ENCODE results near the gene EVA1A.

Gene EVA1A

GRCh38 chr2:75521225-75521872 lies 39.4 kb downstream of the EVA1A start:
- Histone ChIP-seq H3K4me1 (ENCODE audit: control insufficient read depth in 1 of 2, insufficient read depth in 2 of 2, low read length in 2 of 2) (no peaks in the 10 kb centered on the region), H3K27ac (ENCODE audit: low read length) (no peak overlapping the region), H3K36me3 (ENCODE audit: control insufficient read depth in 1 of 2, insufficient read depth in 2 of 2, low read length in 2 of 2) (no peaks in the 10 kb centered on the region), H3K9me3 (ENCODE audit: control insufficient read depth in 1 of 2, low read length in 2 of 2) (no peaks in the 10 kb centered on the region), H3K27me3 (ENCODE audit: low read depth, low read length) (no peaks in the 10 kb centered on the region), H3K4me3 (ENCODE audit: low read depth in 1 of 2, low read length in 2 of 2) (no peak overlapping the region)

GRCh38 chr2:75519843-75520242 lies 40.9 kb downstream of the EVA1A start:
- Histone ChIP-seq H3K27ac (ENCODE audit: low read length) (no peak overlapping the region), H3K4me3 (ENCODE audit: low read depth in 1 of 2, low read length in 2 of 2) (no peak overlapping the region), H3K36me3 (ENCODE audit: control insufficient read depth in 1 of 2, insufficient read depth in 2 of 2, low read length in 2 of 2) (no peaks in the 10 kb centered on the region), H3K4me1 (ENCODE audit: control insufficient read depth in 1 of 2, insufficient read depth in 2 of 2, low read length in 2 of 2) (no peaks in the 10 kb centered on the region), H3K9me3 (ENCODE audit: control insufficient read depth in 1 of 2, low read length in 2 of 2) (no peaks in the 10 kb centered on the region), H3K27me3 (ENCODE audit: low read depth, low read length) (no peaks in the 10 kb centered on the region)

- Histone ChIP-seq H3K27ac (ENCODE audit: low read length) (no peak overlapping the region), H3K27me3 (ENCODE audit: low read depth, low read length) (no peaks in the 10 kb centered on the region), H3K4me3 (ENCODE audit: low read depth in 1 of 2, low read length in 2 of 2) (no peak overlapping the region), H3K36me3 (ENCODE audit: control insufficient read depth in 1 of 2, insufficient read depth in 2 of 2, low read length in 2 of 2) (no peaks in the 10 kb centered on the region), H3K9me3 (ENCODE audit: control insufficient read depth in 1 of 2, low read length in 2 of 2) (no peaks in the 10 kb centered on the region), H3K4me1 (ENCODE audit: control insufficient read depth in 1 of 2, insufficient read depth in 2 of 2, low read length in 2 of 2) (no peaks in the 10 kb centered on the region)
These were observed 41.9 kb downstream of the EVA1A start for GRCh38 chr2:75518638-75519465.

GRCh38 chr2:75517547-75518230 lies 43.0 kb downstream of the EVA1A start:
- Histone ChIP-seq H3K36me3 (ENCODE audit: control insufficient read depth in 1 of 2, insufficient read depth in 2 of 2, low read length in 2 of 2) (no peaks in the 10 kb centered on the region), H3K4me1 (ENCODE audit: control insufficient read depth in 1 of 2, insufficient read depth in 2 of 2, low read length in 2 of 2) (no peaks in the 10 kb centered on the region), H3K4me3 (ENCODE audit: low read depth in 1 of 2, low read length in 2 of 2) (no peak overlapping the region), H3K27ac (ENCODE audit: low read length) (no peak overlapping the region), H3K9me3 (ENCODE audit: control insufficient read depth in 1 of 2, low read length in 2 of 2) (peaks cover 2 to 6% of the 10 kb centered on the region in 2 donors), H3K27me3 (ENCODE audit: low read depth, low read length) (no peaks in the 10 kb centered on the region)

- Histone ChIP-seq H3K27me3 (ENCODE audit: low read depth, low read length) (no peaks in the 10 kb centered on the region), H3K27ac (ENCODE audit: low read length) (no peak overlapping the region), H3K36me3 (ENCODE audit: control insufficient read depth in 1 of 2, insufficient read depth in 2 of 2, low read length in 2 of 2) (no peaks in the 10 kb centered on the region)
These were observed 44.1 kb downstream of the EVA1A start for GRCh38 chr2:75516378-75517360.

GRCh38 chr2:75515584-75516368 lies 45.0 kb downstream of the EVA1A start:
- H3K27ac ChIP-seq (ENCODE audit: low read length): no peak overlapping the region

More at GRCh38 chr2:75516378-75517360, 44.1 kb downstream of the EVA1A start:
- H3K4me1 ChIP-seq (ENCODE audit: control insufficient read depth in 1 of 2, insufficient read depth in 2 of 2, low read length in 2 of 2): no peaks in the 10 kb centered on the region
- no peak overlapping the region for H3K4me3 ChIP-seq (ENCODE audit: low read depth in 1 of 2, low read length in 2 of 2)
- peaks cover 9 to 12% of the 10 kb centered on the region in 2 donors for H3K9me3 ChIP-seq (ENCODE audit: control insufficient read depth in 1 of 2, low read length in 2 of 2)

GRCh38 chr2:75513616-75514170 lies 47.0 kb downstream of the EVA1A start:
- H3K4me3 ChIP-seq (ENCODE audit: low read depth in 1 of 2, low read length in 2 of 2): no peak overlapping the region
- H3K27ac ChIP-seq (ENCODE audit: low read length): no peak overlapping the region
- no peaks in the 10 kb centered on the region for H3K4me1 ChIP-seq (ENCODE audit: control insufficient read depth in 1 of 2, insufficient read depth in 2 of 2, low read length in 2 of 2)

More at GRCh38 chr2:75515584-75516368, 45.0 kb downstream of the EVA1A start:
- Histone ChIP-seq H3K4me3 (ENCODE audit: low read depth in 1 of 2, low read length in 2 of 2) (no peak overlapping the region), H3K36me3 (ENCODE audit: control insufficient read depth in 1 of 2, insufficient read depth in 2 of 2, low read length in 2 of 2) (no peaks in the 10 kb centered on the region), H3K4me1 (ENCODE audit: control insufficient read depth in 1 of 2, insufficient read depth in 2 of 2, low read length in 2 of 2) (no peaks in the 10 kb centered on the region), H3K27me3 (ENCODE audit: low read depth, low read length) (no peaks in the 10 kb centered on the region), H3K9me3 (ENCODE audit: control insufficient read depth in 1 of 2, low read length in 2 of 2) (peaks cover 9 to 12% of the 10 kb centered on the region in 2 donors)

GRCh38 chr2:75512455-75513212 lies 48.1 kb downstream of the EVA1A start:
- H3K4me1 ChIP-seq (ENCODE audit: control insufficient read depth in 1 of 2, insufficient read depth in 2 of 2, low read length in 2 of 2): no peaks in the 10 kb centered on the region
- H3K27me3 ChIP-seq (ENCODE audit: low read depth, low read length): no peaks in the 10 kb centered on the region
- peaks cover 9 to 12% of the 10 kb centered on the region in 2 donors for H3K9me3 ChIP-seq (ENCODE audit: control insufficient read depth in 1 of 2, low read length in 2 of 2)
- no peak overlapping the region for H3K4me3 ChIP-seq (ENCODE audit: low read depth in 1 of 2, low read length in 2 of 2)
- H3K36me3 ChIP-seq (ENCODE audit: control insufficient read depth in 1 of 2, insufficient read depth in 2 of 2, low read length in 2 of 2): no peaks in the 10 kb centered on the region
- H3K27ac ChIP-seq (ENCODE audit: low read length): no peak overlapping the region

More at GRCh38 chr2:75513616-75514170, 47.0 kb downstream of the EVA1A start:
- H3K36me3 ChIP-seq (ENCODE audit: control insufficient read depth in 1 of 2, insufficient read depth in 2 of 2, low read length in 2 of 2): no peaks in the 10 kb centered on the region
- peaks cover 9 to 12% of the 10 kb centered on the region in 2 donors for H3K9me3 ChIP-seq (ENCODE audit: control insufficient read depth in 1 of 2, low read length in 2 of 2)
- no peaks in the 10 kb centered on the region for H3K27me3 ChIP-seq (ENCODE audit: low read depth, low read length)

GRCh38 chr2:75506101-75506697 lies 54.5 kb downstream of the EVA1A start:
- Histone ChIP-seq H3K4me1 (ENCODE audit: control insufficient read depth in 1 of 2, insufficient read depth in 2 of 2, low read length in 2 of 2) (no peaks in the 10 kb centered on the region), H3K27ac (ENCODE audit: low read length) (no peak overlapping the region), H3K9me3 (ENCODE audit: control insufficient read depth in 1 of 2, low read length in 2 of 2) (no peaks in the 10 kb centered on the region), H3K36me3 (ENCODE audit: control insufficient read depth in 1 of 2, insufficient read depth in 2 of 2, low read length in 2 of 2) (no peaks in the 10 kb centered on the region), H3K4me3 (ENCODE audit: low read depth in 1 of 2, low read length in 2 of 2) (no peak overlapping the region), H3K27me3 (ENCODE audit: low read depth, low read length) (no peaks in the 10 kb centered on the region)
